ENCODE data around the gene ARL14.

ARL14 gene

GRCh38 chr3:160676547-160677303 lies at the start of gene ARL14:
Gene ARL14 (plus strand): TSS chr3:160677160. CDS start chr3:160677347, 187 bp downstream.
- DNase-seq = no peak

DNA sequence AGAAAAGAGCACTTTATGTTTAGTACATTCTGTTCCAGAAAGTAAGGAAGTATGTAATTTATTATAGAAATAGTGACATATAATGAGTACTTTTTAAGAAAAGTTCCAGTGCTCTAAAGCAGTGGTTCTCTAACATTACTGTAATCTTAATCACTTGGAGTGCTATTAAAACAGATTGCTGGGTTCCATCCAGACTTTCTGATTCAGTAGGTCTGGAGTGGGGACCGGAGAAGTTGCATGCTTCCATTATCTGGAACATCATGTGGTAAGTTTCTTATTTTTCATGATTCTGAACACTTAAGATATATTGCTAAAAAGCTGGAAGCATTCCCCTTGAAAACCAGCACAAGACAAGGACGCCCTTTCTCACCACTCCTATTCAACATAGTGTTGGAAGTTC lies 47.5 kb upstream of the ARL14 start:
- no peak for DNase-seq

DNA sequence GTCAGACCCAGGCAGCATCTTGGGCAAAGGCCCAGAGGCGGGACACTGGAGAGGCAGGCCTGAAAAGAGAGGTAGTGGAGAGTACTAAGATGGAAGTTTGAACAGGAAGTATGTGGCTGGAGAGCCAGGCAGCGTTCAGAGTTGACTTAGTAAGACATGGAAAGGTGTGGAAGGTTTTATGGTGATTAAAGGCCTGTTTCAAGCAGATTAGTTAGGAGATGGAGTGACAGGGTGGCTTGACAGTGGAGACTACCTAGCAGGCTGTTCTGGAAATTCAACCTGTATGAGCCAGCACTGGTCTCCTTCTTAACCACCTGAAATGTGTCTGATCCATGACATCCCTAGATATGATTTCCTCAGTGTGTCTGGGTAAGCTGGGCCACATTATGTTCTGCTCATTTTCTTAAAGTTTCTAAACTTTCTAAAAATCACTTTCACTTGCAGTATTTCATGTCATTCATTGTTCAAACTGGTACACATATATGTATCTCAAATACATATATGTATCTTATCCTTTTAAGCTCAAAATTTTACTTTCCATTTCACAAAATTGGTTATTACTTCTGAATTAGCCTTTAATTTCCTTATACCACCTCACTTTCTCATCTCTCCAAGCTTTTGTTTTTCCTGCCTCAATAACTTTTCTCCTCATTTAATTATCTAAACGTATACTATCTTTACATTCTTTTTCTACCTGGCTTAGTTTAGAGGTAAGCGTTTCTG lies 43.4 kb upstream of the ARL14 start:
- DNase-seq = no peak

- DNase-seq = no peak
Measured at GRCh38 chr3:160635213-160635612, 41.7 kb upstream of the ARL14 start.

DNA sequence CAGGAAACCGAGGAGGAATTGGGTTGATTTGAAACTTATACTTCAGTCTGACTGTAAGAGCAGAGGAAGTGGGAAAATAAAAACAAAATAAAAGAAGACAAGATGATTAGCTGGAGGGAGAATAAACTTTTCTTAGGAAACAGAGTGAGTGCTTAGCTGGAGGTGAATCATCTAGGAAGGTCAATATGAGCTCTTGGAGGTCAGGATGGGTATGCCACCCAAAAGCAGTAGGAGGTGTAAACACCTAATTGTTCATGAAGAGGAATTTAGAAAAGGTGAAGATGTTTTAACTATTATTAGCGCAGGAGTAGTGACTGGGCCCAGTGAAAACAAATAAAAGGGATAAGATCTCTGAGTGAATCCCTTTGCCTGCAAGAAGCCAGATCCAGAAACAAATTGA lies 39.9 kb upstream of the ARL14 start:
- DNase-seq = no peak

DNA sequence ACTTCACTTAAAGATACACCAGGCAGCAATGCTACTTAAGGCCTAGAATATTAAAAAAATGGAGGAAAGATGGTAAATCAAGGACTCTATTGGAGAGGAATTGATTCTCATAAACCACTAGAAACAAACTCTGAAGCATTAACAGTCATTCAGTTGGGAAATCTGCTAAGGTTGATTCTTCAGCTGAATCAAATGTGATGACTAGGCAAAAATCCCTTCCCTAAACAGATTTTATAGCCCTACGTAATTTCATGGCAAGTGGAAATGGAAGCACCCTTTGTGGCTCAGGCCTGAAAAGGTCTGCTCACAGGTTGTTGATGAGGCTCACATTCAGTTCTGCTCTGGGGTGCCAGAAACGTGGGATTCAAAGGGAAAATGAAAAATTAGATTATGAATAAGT lies 38.8 kb upstream of the ARL14 start:
- DNase-seq = no peak

DNA sequence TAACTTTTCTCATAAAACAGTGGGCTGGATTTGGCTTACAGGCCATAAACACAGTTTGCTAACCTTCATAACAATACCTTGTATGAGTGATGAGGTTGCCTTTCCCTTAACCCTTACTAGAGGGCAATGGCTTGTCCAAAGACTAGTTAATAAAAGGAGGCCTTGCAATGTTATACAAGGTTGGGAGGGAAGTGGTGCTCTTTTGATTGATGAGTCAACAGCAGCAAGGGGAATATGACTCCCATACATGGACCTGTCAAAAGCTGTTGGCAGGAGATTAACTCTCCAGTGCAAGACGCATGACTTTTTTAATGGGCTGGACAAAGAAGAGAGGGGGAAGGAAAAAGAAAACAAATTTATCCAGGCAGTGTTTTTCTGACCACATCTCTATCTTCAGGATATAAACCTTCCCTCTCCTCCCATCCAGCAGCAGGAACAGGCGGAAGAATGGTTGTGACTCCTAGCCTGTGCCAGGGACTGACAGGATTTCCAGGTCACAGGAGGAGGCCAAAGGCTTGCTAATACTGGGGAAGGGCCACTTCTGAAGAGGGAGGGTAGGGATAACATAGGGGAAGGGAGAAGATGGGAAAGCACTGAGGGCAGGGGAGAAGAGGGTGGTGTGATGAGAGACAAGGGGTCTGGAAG lies 35.2 kb upstream of the ARL14 start:
- DNase-seq = no peak

GRCh38 chr3:160643994-160644393 lies 33.0 kb upstream of the ARL14 start:
- DNase-seq = no peak

DNA sequence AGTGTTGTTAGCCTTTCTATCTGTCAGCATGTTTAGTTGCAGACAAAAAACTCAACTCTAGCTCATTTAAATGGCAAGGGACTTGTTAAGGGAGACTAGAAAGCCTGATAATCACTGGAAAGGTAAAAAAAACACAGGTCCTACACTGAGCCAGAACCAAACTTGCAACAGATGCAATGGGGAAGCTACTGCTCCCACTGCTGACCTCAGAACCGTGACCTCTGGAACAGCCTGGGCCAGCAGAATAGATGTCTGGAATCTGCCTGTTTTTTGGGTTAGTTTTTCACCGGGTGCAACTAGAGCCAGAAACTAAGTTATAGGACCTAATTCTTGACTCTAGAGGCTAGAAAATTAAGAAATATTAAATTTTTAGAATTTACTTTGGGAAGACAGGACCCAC lies 32.5 kb upstream of the ARL14 start:
- DNase-seq = no peak

- no peak for DNase-seq
Measured at GRCh38 chr3:160648701-160649100, 28.3 kb upstream of the ARL14 start.

- DNase-seq = no peak
Measured at GRCh38 chr3:160649596-160649995, 27.4 kb upstream of the ARL14 start.

- no peak for DNase-seq
Measured at GRCh38 chr3:160653512-160653911, 23.4 kb upstream of the ARL14 start.

GRCh38 chr3:160660902-160661301 lies 16.1 kb upstream of the ARL14 start:
- DNase-seq = no peak

GRCh38 chr3:160661660-160662059 lies 15.3 kb upstream of the ARL14 start:
- DNase-seq = no peak

DNA sequence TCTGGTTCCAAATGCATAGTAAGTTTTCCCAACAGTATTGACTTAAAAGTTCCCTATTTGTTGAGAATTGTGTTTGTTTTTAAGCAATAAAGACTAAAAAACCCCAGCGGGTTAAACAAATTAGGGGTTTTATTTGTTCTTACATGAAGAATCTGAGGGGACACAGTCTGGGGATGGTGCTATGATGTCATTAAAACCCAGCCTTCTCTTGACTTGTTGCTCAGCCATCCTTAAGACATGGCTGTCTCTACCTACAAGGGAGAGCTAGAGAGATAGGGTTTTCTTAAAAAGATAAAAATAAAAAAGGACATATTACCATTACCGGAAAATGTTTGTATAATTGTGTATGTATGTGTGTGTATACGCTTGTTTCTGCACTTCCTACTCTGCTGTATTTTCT lies 11.7 kb upstream of the ARL14 start:
- no peak for DNase-seq

GRCh38 chr3:160665784-160666526 lies 11.0 kb upstream of the ARL14 start:
- DNase-seq = no peak

DNA sequence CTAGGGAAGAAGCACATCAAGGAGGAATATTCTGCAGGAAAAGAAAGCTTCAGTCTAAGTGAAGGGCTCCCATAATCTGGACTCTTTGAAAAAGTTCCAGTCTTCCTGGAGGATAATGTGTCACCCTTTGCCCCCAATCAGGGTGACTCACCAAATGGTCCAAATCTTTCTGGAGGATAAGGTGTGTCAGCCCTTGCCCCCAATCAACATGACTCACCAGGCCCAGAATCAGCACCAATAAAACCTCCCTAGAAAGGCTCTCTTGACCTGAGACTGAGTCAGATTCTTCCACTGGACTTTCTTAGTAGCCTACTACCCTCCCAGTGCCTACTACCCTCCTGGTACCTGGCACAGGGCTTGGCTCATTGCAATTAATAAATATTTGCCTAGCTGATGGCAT lies 9.5 kb upstream of the ARL14 start:
- DNase-seq = no peak

DNA sequence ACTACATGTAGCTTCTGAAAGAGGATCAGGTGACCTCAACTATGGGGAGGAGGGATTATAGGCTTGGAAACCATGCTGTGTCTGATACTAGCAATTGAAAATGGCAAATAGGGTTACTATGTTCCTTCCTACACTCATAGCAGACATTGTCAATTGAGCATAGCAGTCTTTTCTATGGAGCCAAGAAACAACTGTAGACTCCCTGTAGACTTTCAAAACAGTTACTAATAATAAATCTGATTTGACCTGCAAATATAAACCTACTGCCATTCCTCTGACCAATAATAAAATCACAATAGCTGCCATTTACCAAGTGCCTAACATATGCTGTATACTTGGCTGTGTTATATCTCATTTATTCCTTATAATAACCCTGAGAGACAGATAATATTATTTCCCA lies 8.5 kb upstream of the ARL14 start:
- no peak for DNase-seq

- no peak for DNase-seq
Measured at GRCh38 chr3:160671231-160671630, 5.7 kb upstream of the ARL14 start.

- no peak for DNase-seq
Measured at GRCh38 chr3:160671995-160672394, 5.0 kb upstream of the ARL14 start.

GRCh38 chr3:160673188-160673587 lies 3.8 kb upstream of the ARL14 start:
- DNase-seq = no peak

- no peak for DNase-seq
Measured at GRCh38 chr3:160675566-160676124, 1.3 kb upstream of the ARL14 start.

DNA sequence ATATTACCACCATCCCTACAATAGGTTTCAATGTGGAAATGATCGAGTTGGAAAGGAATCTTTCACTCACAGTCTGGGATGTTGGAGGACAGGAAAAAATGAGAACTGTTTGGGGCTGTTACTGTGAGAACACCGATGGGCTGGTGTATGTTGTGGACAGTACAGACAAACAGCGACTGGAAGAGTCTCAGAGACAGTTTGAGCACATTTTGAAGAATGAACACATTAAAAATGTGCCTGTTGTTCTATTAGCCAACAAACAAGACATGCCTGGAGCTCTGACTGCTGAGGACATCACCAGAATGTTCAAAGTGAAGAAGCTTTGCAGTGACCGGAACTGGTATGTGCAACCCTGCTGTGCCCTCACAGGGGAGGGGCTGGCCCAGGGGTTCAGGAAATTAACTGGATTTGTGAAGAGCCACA lies 510 bp downstream of the ARL14 start:
- no peak for DNase-seq
